WTC11 (cell line): ENCODE results near the gene PFDN5. TPM values are rescaled to one million over a fixed set of nuclear protein-coding genes. Genes with fewer than 3 reads are reported as not detected.

Source experiments
- ATAC-seq: fragments of 200-7000 bp; cut with Tn5 transposase; 2 replicates; pipeline ENCODE4 v1.10.0; 2021; ENCODE audit warnings: mild to moderate bottlenecking, moderate library complexity
- CTCF ChIA-PET: fragments of 300-600 bp; sonication (Branson Sonifier 250); formaldehyde crosslinking; loops from one replicate; lab custom pipeline; 2021; ENCODE audit warnings: antibody characterized with exemption; lab: Charles Lee
- POLR2A ChIA-PET: fragments of 350-600 bp; sonication (Branson Sonifier 250); formaldehyde crosslinking; loops from one replicate; lab custom pipeline; 2021; ENCODE audit warnings: antibody characterized with exemption; lab: Charles Lee
- DNase-seq: peaks from one replicate; pipeline ENCODE4 v3.0.0; 2021; ENCODE audit warnings: low spot score
- H3K27ac Mint-ChIP-seq: 2 replicates; pipeline ENCODE4 v1.8.0; 2021; ENCODE audit warnings: mixed read lengths
- H3K27me3 Mint-ChIP-seq: 2 replicates; pipeline ENCODE4 v1.8.0; 2021; ENCODE audit warnings: low read depth, mild to moderate bottlenecking, moderate library complexity, mixed read lengths
- H3K36me3 Mint-ChIP-seq: 2 replicates; pipeline ENCODE4 v1.8.0; 2021; ENCODE audit warnings: mixed read lengths
- H3K4me1 Mint-ChIP-seq: 2 replicates; pipeline ENCODE4 v1.8.0; 2022; ENCODE audit warnings: mixed read lengths
- H3K4me3 Mint-ChIP-seq: 2 replicates; pipeline ENCODE4 v1.8.0; 2021; ENCODE audit warnings: mild to moderate bottlenecking, moderate library complexity, mixed read lengths
- H3K9me3 Mint-ChIP-seq: 2 replicates; pipeline ENCODE4 v1.8.0; 2021; ENCODE audit warnings: mixed read lengths
- ATF1 ChIP-seq: sonication (generic); formaldehyde crosslinking; IDR thresholded peaks from 2 replicates; pipeline ENCODE4 v1.8.1; 2023; ENCODE audit warnings: mild to moderate bottlenecking, moderate library complexity, missing genetic modification reagents
- ATF2 ChIP-seq: sonication (generic); formaldehyde crosslinking; IDR thresholded peaks from 2 replicates; pipeline ENCODE4 v1.8.1; 2022; ENCODE audit warnings: low read depth, missing genetic modification reagents, borderline replicate concordance
- E2F1 ChIP-seq: sonication (generic); formaldehyde crosslinking; IDR thresholded peaks from 2 replicates; pipeline ENCODE4 v1.8.0; 2022; ENCODE audit warnings: mild to moderate bottlenecking, missing genetic modification reagents
- EMX1 ChIP-seq: fragments of 250-450 bp; sonication (Bioruptor Pico); IDR thresholded peaks from 2 replicates; pipeline ENCODE4 v1.8.0; 2021; ENCODE audit warnings: mild to moderate bottlenecking
- FOXJ3 ChIP-seq: sonication (generic); formaldehyde crosslinking; IDR thresholded peaks from 2 replicates; pipeline ENCODE4 v1.9.0; 2021; ENCODE audit warnings: missing genetic modification reagents, mild to moderate bottlenecking, borderline replicate concordance
- IRF1 ChIP-seq: sonication (generic); formaldehyde crosslinking; IDR thresholded peaks from 2 replicates; pipeline ENCODE4 v1.8.0; 2023; ENCODE audit warnings: missing genetic modification reagents
- NFATC4 ChIP-seq: fragments of 250-450 bp; sonication (Bioruptor Pico); IDR thresholded peaks from 2 replicates; pipeline ENCODE4 v1.9.0; 2021; ENCODE audit warnings: mild to moderate bottlenecking
- NFE2L1 ChIP-seq: sonication (generic); formaldehyde crosslinking; IDR thresholded peaks from 2 replicates; pipeline ENCODE4 v1.8.1; 2023; ENCODE audit warnings: missing genetic modification reagents
- NFYB ChIP-seq: sonication (generic); formaldehyde crosslinking; conservative IDR thresholded peaks from 2 replicates; pipeline ENCODE4 v1.8.0; 2022; ENCODE audit warnings: low read depth, missing genetic modification reagents
- NR1H2 ChIP-seq: sonication (generic); formaldehyde crosslinking; IDR thresholded peaks from 2 replicates; pipeline ENCODE4 v1.9.0; 2021; ENCODE audit warnings: mild to moderate bottlenecking, moderate library complexity, missing genetic modification reagents
- RELA ChIP-seq: sonication (generic); formaldehyde crosslinking; IDR thresholded peaks from 2 replicates; pipeline ENCODE4 v1.8.1; 2022; ENCODE audit warnings: missing genetic modification reagents, mild to moderate bottlenecking, borderline replicate concordance
- TEAD1 ChIP-seq: sonication (generic); formaldehyde crosslinking; IDR thresholded peaks from 2 replicates; pipeline ENCODE4 v1.8.0; 2022; ENCODE audit warnings: mild to moderate bottlenecking, missing genetic modification reagents
- TP53 ChIP-seq: sonication (generic); formaldehyde crosslinking; IDR thresholded peaks from 2 replicates; pipeline ENCODE4 v1.8.1; 2023; ENCODE audit warnings: mild to moderate bottlenecking, missing genetic modification reagents
- ZNF396 ChIP-seq: fragments of 250-450 bp; sonication (Bioruptor Pico); IDR thresholded peaks from 2 replicates; pipeline ENCODE4 v1.8.0; 2021; ENCODE audit warnings: mild to moderate bottlenecking, moderate library complexity, borderline replicate concordance
- total RNA-seq: library from RNA; stranded (reverse); gene quantifications from 3 replicates; pipeline ENCODE4 v1.2.3, GENCODE V29; 2021
- TF ChIP-seq, protein P1 (sequence below): fragments of 250-450 bp; sonication (Bioruptor Pico); IDR thresholded peaks from 2 replicates; pipeline ENCODE4 v1.9.0; 2021; ENCODE audit warnings: mild to moderate bottlenecking, borderline replicate concordance
- TF ChIP-seq, protein P2 (sequence below): sonication (generic); formaldehyde crosslinking; IDR thresholded peaks from 2 replicates; pipeline ENCODE4 v1.8.1; 2022; ENCODE audit warnings: low read depth, mild to moderate bottlenecking, moderate library complexity, missing genetic modification reagents, borderline replicate concordance
- TF ChIP-seq, protein P3 (sequence below): sonication (generic); formaldehyde crosslinking; IDR thresholded peaks from 2 replicates; pipeline ENCODE4 v1.8.1; 2023; ENCODE audit warnings: mild to moderate bottlenecking, missing genetic modification reagents, borderline replicate concordance

The PFDN5 gene
- total RNA-seq, 1 experiment from 2014 or later: 263 TPM

- Mint-ChIP-seq H3K36me3 (peaks cover 4% of the 10 kb centered on the region; the same call in 1 of the 2 replicates), H3K27me3 (no peaks in the 10 kb centered on the region), H3K27ac (no peak overlapping the region), H3K9me3 (no peaks in the 10 kb centered on the region), H3K4me1 (peaks cover 20% of the 10 kb centered on the region), H3K4me3 (peak overlapping the region; percentile 93)
- ATAC-seq (no peak), DNase-seq (no peak)
- no peak for TF ChIP-seq TEAD1
- TF ChIP-seq, protein P1, sequence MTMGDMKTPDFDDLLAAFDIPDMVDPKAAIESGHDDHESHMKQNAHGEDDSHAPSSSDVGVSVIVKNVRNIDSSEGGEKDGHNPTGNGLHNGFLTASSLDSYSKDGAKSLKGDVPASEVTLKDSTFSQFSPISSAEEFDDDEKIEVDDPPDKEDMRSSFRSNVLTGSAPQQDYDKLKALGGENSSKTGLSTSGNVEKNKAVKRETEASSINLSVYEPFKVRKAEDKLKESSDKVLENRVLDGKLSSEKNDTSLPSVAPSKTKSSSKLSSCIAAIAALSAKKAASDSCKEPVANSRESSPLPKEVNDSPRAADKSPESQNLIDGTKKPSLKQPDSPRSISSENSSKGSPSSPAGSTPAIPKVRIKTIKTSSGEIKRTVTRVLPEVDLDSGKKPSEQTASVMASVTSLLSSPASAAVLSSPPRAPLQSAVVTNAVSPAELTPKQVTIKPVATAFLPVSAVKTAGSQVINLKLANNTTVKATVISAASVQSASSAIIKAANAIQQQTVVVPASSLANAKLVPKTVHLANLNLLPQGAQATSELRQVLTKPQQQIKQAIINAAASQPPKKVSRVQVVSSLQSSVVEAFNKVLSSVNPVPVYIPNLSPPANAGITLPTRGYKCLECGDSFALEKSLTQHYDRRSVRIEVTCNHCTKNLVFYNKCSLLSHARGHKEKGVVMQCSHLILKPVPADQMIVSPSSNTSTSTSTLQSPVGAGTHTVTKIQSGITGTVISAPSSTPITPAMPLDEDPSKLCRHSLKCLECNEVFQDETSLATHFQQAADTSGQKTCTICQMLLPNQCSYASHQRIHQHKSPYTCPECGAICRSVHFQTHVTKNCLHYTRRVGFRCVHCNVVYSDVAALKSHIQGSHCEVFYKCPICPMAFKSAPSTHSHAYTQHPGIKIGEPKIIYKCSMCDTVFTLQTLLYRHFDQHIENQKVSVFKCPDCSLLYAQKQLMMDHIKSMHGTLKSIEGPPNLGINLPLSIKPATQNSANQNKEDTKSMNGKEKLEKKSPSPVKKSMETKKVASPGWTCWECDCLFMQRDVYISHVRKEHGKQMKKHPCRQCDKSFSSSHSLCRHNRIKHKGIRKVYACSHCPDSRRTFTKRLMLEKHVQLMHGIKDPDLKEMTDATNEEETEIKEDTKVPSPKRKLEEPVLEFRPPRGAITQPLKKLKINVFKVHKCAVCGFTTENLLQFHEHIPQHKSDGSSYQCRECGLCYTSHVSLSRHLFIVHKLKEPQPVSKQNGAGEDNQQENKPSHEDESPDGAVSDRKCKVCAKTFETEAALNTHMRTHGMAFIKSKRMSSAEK: no peak
- no peak for TF ChIP-seq EMX1 (CRISPR knock-in tag)
- no peak for TF ChIP-seq ATF2 (CRISPR knock-in tag)
- TF ChIP-seq ZNF396 (CRISPR knock-in tag): no peak
- TF ChIP-seq, protein P2, sequence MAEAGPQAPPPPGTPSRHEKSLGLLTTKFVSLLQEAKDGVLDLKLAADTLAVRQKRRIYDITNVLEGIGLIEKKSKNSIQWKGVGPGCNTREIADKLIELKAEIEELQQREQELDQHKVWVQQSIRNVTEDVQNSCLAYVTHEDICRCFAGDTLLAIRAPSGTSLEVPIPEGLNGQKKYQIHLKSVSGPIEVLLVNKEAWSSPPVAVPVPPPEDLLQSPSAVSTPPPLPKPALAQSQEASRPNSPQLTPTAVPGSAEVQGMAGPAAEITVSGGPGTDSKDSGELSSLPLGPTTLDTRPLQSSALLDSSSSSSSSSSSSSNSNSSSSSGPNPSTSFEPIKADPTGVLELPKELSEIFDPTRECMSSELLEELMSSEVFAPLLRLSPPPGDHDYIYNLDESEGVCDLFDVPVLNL (CRISPR knock-in tag): no peak
- no peak for TF ChIP-seq E2F1
- no peak for TF ChIP-seq NFATC4 (CRISPR knock-in tag)
- no peak for TF ChIP-seq TP53
- TF ChIP-seq FOXJ3: no peak
- POLR2A ChIA-PET: interaction anchor here (1.2 kb wide), 1 partner anchor 40 kb away, joined by 3 read pairs; no protein-coding TSS in a partner anchor
- CTCF ChIA-PET: interaction anchor here (0.9 to 12.6 kb wide), 4 partner anchors 12 to 68 kb away, joined by 3 to 188 read pairs (median 23); partner anchors contain the start of genes AAAS and ESPL1
Observed at GRCh38 chr12:53253298-53253697, 42.0 kb upstream of the PFDN5 start.

GRCh38 chr12:53254816-53255545, 40.4 kb upstream of the PFDN5 start:
- Mint-ChIP-seq H3K4me3 (no peak overlapping the region), H3K9me3 (no peaks in the 10 kb centered on the region), H3K36me3 (peaks cover 4% of the 10 kb centered on the region; the same call in 1 of the 2 replicates), H3K4me1 (peaks cover 20% of the 10 kb centered on the region), H3K27ac (no peak overlapping the region), H3K27me3 (no peaks in the 10 kb centered on the region)
- no peak for DNase-seq
- POLR2A ChIA-PET: no interaction called here
- ATAC-seq: no peak
- CTCF ChIA-PET: interaction anchor here (12.6 kb wide), 1 partner anchor 41 kb away, joined by 188 read pairs; no protein-coding TSS in a partner anchor
- TF ChIP-seq FOXJ3 (no peak), E2F1 (no peak), NR1H2 (CRISPR knock-in tag) (no peak), TP53 (no peak), ATF1 (CRISPR knock-in tag) (no peak), RELA (no peak), NFE2L1 (CRISPR knock-in tag) (no peak), IRF1 (no peak), NFYB (CRISPR knock-in tag) (no peak)
- TF ChIP-seq, protein P3, sequence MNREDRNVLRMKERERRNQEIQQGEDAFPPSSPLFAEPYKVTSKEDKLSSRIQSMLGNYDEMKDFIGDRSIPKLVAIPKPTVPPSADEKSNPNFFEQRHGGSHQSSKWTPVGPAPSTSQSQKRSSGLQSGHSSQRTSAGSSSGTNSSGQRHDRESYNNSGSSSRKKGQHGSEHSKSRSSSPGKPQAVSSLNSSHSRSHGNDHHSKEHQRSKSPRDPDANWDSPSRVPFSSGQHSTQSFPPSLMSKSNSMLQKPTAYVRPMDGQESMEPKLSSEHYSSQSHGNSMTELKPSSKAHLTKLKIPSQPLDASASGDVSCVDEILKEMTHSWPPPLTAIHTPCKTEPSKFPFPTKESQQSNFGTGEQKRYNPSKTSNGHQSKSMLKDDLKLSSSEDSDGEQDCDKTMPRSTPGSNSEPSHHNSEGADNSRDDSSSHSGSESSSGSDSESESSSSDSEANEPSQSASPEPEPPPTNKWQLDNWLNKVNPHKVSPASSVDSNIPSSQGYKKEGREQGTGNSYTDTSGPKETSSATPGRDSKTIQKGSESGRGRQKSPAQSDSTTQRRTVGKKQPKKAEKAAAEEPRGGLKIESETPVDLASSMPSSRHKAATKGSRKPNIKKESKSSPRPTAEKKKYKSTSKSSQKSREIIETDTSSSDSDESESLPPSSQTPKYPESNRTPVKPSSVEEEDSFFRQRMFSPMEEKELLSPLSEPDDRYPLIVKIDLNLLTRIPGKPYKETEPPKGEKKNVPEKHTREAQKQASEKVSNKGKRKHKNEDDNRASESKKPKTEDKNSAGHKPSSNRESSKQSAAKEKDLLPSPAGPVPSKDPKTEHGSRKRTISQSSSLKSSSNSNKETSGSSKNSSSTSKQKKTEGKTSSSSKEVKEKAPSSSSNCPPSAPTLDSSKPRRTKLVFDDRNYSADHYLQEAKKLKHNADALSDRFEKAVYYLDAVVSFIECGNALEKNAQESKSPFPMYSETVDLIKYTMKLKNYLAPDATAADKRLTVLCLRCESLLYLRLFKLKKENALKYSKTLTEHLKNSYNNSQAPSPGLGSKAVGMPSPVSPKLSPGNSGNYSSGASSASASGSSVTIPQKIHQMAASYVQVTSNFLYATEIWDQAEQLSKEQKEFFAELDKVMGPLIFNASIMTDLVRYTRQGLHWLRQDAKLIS (CRISPR knock-in tag): no peak
- TF ChIP-seq, protein P2 (CRISPR knock-in tag): no peak
